Testis (tissue), 2 donors: ENCODE measurements around the gene ADGRD1.

Experiments used
- CTCF ChIP-seq, 3 experiments: fragments of 450-650 bp in 2 of 3; fragments of 200-600 bp in 1 of 3; sonication (generic) in 1 of 3; IDR thresholded peaks; one replicate each; pipeline ENCODE4 v1.5.1; 2016 to 2019; ENCODE audit warnings: antibody characterized with exemption in 3 of 3, mild to moderate bottlenecking in 2 of 3, moderate library complexity in 1 of 3
- POLR2A ChIP-seq: fragments of 450-650 bp; IDR thresholded peaks from one replicate; pipeline ENCODE4 v1.6.1; 2017; ENCODE audit warnings: antibody characterized with exemption, mild to moderate bottlenecking, moderate library complexity

DNA sequence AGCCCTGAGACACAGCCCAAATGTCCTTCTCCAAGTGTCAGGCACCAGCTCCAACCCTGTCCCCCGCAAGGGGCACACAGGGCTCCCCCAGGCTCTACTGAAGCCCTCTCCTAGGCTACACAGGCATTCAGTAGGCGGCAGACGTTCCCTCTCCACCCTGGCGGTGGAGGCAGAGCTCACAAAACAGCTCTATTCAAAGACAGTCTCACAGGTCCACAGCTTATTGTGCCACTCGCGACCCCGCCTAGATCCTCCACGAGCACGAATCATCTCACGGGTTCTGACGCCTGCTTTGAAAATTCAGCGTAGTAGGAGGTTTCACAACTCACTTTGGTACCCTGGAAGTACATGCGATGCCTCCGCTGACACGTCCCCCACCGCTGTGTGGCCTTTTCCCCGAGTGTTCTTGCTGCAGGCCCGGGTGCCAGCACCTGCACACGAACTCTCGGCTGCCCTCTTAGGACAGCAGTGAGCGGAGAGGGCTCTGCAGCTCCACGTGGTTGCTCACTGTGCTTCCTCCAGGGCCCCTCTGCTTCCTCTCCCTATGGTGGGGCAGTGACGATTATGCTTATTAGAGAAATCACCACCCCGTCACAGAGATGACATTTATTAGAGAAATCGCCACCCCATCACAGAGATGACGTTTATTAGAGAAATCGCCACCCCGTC, 78.5 kb downstream of the ADGRD1 start:
- no peak for TF ChIP-seq CTCF (IDR thresholded peaks at IDR 0.05)
- no peak for TF ChIP-seq POLR2A
